A549 treated with CORT108297 at 1 μM for 4 hours (cell line): ENCODE results near the gene GPRASP1. TPM values are rescaled to one million over a fixed set of nuclear protein-coding genes. Genes with fewer than 3 reads are reported as not detected.

Source experiments
- total RNA-seq: library from RNA; stranded (reverse); fragments of 200-300 nt; extraction: Qiagen RNA extraction; gene quantifications from 5 replicates; pipeline ENCODE4 v1.2.3, GENCODE V29; 2022

Gene GPRASP1
- 0.29 to 0.48 TPM (median 0.37 TPM) in 5 replicates for total RNA-seq

GRCh38 chrX:102651242-102652011, at the start of gene GPRASP1:
TSS of gene GPRASP1 (plus strand) at chrX:102651483. CDS start at chrX:102653914, 2,431 bp downstream.

Other genes starting within 250 kb of the GPRASP1 start
- gene NXF2B, start 211.5 kb upstream of the GPRASP1 start, total RNA-seq = not detected in 5 replicates
- gene TCP11X2, start 179.7 kb upstream of the GPRASP1 start, total RNA-seq = not detected in 5 replicates
- gene TMSB15A, start 134.7 kb upstream of the GPRASP1 start, total RNA-seq = 0.40 to 1.4 TPM (median 0.73 TPM) in 5 replicates
- 7.7 to 13.8 TPM (median 9.9 TPM) in 5 replicates for gene ARMCX5, start 52.0 kb upstream of the GPRASP1 start, total RNA-seq
- gene GPRASP2, start 61.0 kb downstream of the GPRASP1 start, total RNA-seq = 4.7 to 6.9 TPM (median 5.9 TPM) in 5 replicates
- gene GPRASP3, start 69.3 kb downstream of the GPRASP1 start, total RNA-seq = 3.2 to 4.0 TPM (median 3.7 TPM) in 5 replicates